HepG2 (cell line): ENCODE data around the gene POLR1C. TPM values are rescaled to one million over a fixed set of nuclear protein-coding genes. Genes with fewer than 3 reads are reported as not detected.

Experiments
- ATAC-seq: fragments of 200-7000 bp; cut with Tn5 transposase; 3 replicates; pipeline ENCODE4 v1.9.1; 2020; ENCODE audit warnings: mild to moderate bottlenecking, moderate library complexity
- BruUV-seq: library from RNA; stranded (reverse); fragments of 400-500 nt; replicated peaks from 2 replicates; lab custom pipeline; 2021; lab: Mats Ljungman, UMichigan
- CTCF ChIA-PET: fragments of 300-600 bp; formaldehyde crosslinking; extraction: SDS; loops from one replicate; lab custom pipeline; 2021; ENCODE audit warnings: low total read pairs, inconsistent platforms, low intra/inter-chr PET ratio; lab: Yijun Ruan, JAX
- POLR2A ChIA-PET: fragments of 350-600 bp; sonication (Branson Sonifier 250); formaldehyde crosslinking; loops from one replicate; lab custom pipeline; 2020; ENCODE audit warnings: antibody characterized with exemption, inconsistent platforms; lab: Yijun Ruan, JAX
- DNase-seq: peaks from one replicate; pipeline ENCODE4 v3.0.0-alpha.2; 2015; ENCODE audit warnings: low spot score
- FAIRE-seq: peaks from 3 replicates; lab custom pipeline; 2011; peaks lifted over from hg19 to GRCh38; lab: Jason Lieb, UNC
- H2AFZ ChIP-seq: one replicate; pipeline ENCODE4 v1.6.1; 2011; ENCODE audit warnings: low read length, inconsistent platforms
- H3K27ac ChIP-seq: fragments of 300-600 bp; 3 replicates; pipeline ENCODE4 v1.8.0; 2011; ENCODE audit warnings: mixed run types, mild to moderate bottlenecking, mixed read lengths, low read length, inconsistent platforms; ENCODE audit not compliant: insufficient read depth; ENCODE audit errors: extremely low read length
- H3K27me3 ChIP-seq, 2 experiments: fragments of 200-600 bp in 1 of 2; 2 replicates in 1 of 2; 3 replicates in 1 of 2; pipeline versions ENCODE4 v1.6.0 to v1.8.0; 2011; ENCODE audit warnings: low read length in 2 of 2, mild to moderate bottlenecking in 2 of 2, moderate library complexity in 2 of 2, inconsistent platforms in 1 of 2; ENCODE audit not compliant: insufficient read depth in 2 of 2, control insufficient read depth in 1 of 2
- H3K36me3 ChIP-seq, 2 experiments: fragments of 200-600 bp in 1 of 2; replicated peaks in 1 of 2; 2 replicates in 1 of 2; 3 replicates in 1 of 2; pipeline versions ENCODE4 v1.5.1 to v1.8.0; 2011; ENCODE audit warnings: low read length in 2 of 2, inconsistent platforms in 1 of 2; ENCODE audit not compliant: insufficient read depth in 2 of 2, control insufficient read depth in 1 of 2
- H3K4me1 ChIP-seq: 2 replicates; pipeline ENCODE4 v1.5.1; 2012; ENCODE audit warnings: low read length, inconsistent platforms; ENCODE audit not compliant: insufficient read depth
- H3K4me2 ChIP-seq: 2 replicates; pipeline ENCODE4 v1.6.0; 2011; ENCODE audit warnings: low read depth, low read length, inconsistent platforms
- H3K4me3 ChIP-seq, 3 experiments: fragments of 200-600 bp in 1 of 3; sonication (generic), shearing (Covaris generic) in 1 of 3; replicated peaks in 1 of 3; 2 replicates each; pipeline ENCODE4 v1.5.1; 2011 to 2016; ENCODE audit warnings: low read length in 3 of 3, inconsistent platforms in 2 of 3, low read depth in 2 of 3, mild to moderate bottlenecking in 2 of 3, control low read depth in 1 of 3, mixed read lengths in 1 of 3; ENCODE audit not compliant: insufficient read depth in 1 of 3
- H3K79me2 ChIP-seq: one replicate; pipeline ENCODE4 v1.6.1; 2011; ENCODE audit warnings: low read length, inconsistent platforms; ENCODE audit not compliant: insufficient read depth
- H3K9ac ChIP-seq: 2 replicates; pipeline ENCODE4 v1.6.0; 2011; ENCODE audit warnings: mild to moderate bottlenecking, low read depth, low read length, inconsistent platforms; ENCODE audit not compliant: insufficient read depth
- H3K9me3 ChIP-seq: 2 replicates; pipeline ENCODE4 v1.5.1; 2012; ENCODE audit warnings: mild to moderate bottlenecking, low read length
- H4K20me1 ChIP-seq: 2 replicates; pipeline ENCODE4 v1.6.0; 2011; ENCODE audit warnings: inconsistent platforms, mild to moderate bottlenecking, low read length, moderate library complexity; ENCODE audit not compliant: insufficient read depth
- BHLHE40 ChIP-seq: IDR thresholded peaks from 2 replicates; pipeline ENCODE4 v1.6.1; 2011; ENCODE audit warnings: low read length, improper control_type of control experiment
- GLI4 ChIP-seq: sonication (generic); formaldehyde crosslinking; IDR thresholded peaks from 2 replicates; pipeline ENCODE4 v1.5.1; 2020; ENCODE audit warnings: missing genetic modification reagents, mild to moderate bottlenecking, moderate library complexity, borderline replicate concordance
- KAT2B ChIP-seq: fragments of 150-350 bp; IDR thresholded peaks from 2 replicates; pipeline ENCODE4 v1.6.1; 2014; ENCODE audit warnings: low read depth, low read length, borderline replicate concordance
- PATZ1 ChIP-seq: sonication (generic); formaldehyde crosslinking; IDR thresholded peaks from 2 replicates; pipeline ENCODE4 v1.4.0; 2020; ENCODE audit warnings: missing genetic modification reagents
- SRY ChIP-seq: sonication (generic); formaldehyde crosslinking; IDR thresholded peaks from 2 replicates; pipeline ENCODE4 v1.8.0; 2022; ENCODE audit warnings: mild to moderate bottlenecking, missing genetic modification reagents
- TFAP4 ChIP-seq: sonication (generic); IDR thresholded peaks from 2 replicates; pipeline ENCODE4 v1.6.1; 2016; ENCODE audit warnings: low read depth, borderline replicate concordance
- ZBTB38 ChIP-seq: sonication (generic); formaldehyde crosslinking; IDR thresholded peaks from 2 replicates; pipeline ENCODE4 v1.5.1; 2020; ENCODE audit warnings: mild to moderate bottlenecking, missing genetic modification reagents
- ZFP90 ChIP-seq: sonication (generic); formaldehyde crosslinking; IDR thresholded peaks from 2 replicates; pipeline ENCODE4 v1.8.0; 2022; ENCODE audit warnings: missing genetic modification reagents, mild to moderate bottlenecking, inconsistent platforms, borderline replicate concordance
- ZMAT3 ChIP-seq: sonication (generic); formaldehyde crosslinking; conservative IDR thresholded peaks from 2 replicates; pipeline ENCODE4 v1.7.0; 2021; ENCODE audit warnings: missing genetic modification reagents
- ZMYM3 ChIP-seq: sonication (generic); formaldehyde crosslinking; IDR thresholded peaks from 2 replicates; pipeline ENCODE4 v1.5.1; 2020; ENCODE audit warnings: mild to moderate bottlenecking, missing genetic modification reagents
- ZNF331 ChIP-seq: sonication (generic); formaldehyde crosslinking; IDR thresholded peaks from 2 replicates; pipeline ENCODE4 v1.4.0; 2020; ENCODE audit warnings: missing genetic modification reagents
- ZNF501 ChIP-seq: sonication (generic); formaldehyde crosslinking; IDR thresholded peaks from 2 replicates; pipeline ENCODE4 v1.5.1; 2020; ENCODE audit warnings: mild to moderate bottlenecking, moderate library complexity, missing genetic modification reagents
- ZNF687 ChIP-seq: sonication (generic); formaldehyde crosslinking; IDR thresholded peaks from 2 replicates; pipeline ENCODE4 v1.5.1; 2020; ENCODE audit warnings: mild to moderate bottlenecking, missing genetic modification reagents, moderate library complexity
- ZNF761 ChIP-seq: sonication (generic); formaldehyde crosslinking; conservative IDR thresholded peaks from 2 replicates; pipeline ENCODE4 v1.4.0; 2020; ENCODE audit warnings: mild to moderate bottlenecking, missing genetic modification reagents
- ZNF850 ChIP-seq: sonication (generic); formaldehyde crosslinking; conservative IDR thresholded peaks from 2 replicates; pipeline ENCODE4 v1.9.0; 2021; ENCODE audit warnings: mild to moderate bottlenecking, missing genetic modification reagents
- WGBS: methylation state at CpG from one replicate; pipeline ENCODE4 v1.1.6; 2017; ENCODE audit warnings: low lambda C conversion rate; 5-methylcytosine and 5-hydroxymethylcytosine counted together
- in situ Hi-C: cut with HindIII; loops from 2 replicates; pipeline ENCODE4 v1.10.0; 2017; ENCODE audit warnings: low pct_unique_long_range_greater_than_20kb; ENCODE audit not compliant: extremely low pct_ligation_motif_present
- intact Hi-C: fragments of 100-400 bp; cut with micrococcal nuclease; formaldehyde crosslinking; loops from one replicate; pipeline ENCODE4 v1.10.0; 2022; ENCODE audit not compliant: unreplicated experiment
- polyA plus RNA-seq, 8 experiments: library from polyadenylated mRNA; depleted of rRNA in 3 of 8; stranded (reverse) in 7 of 8; unstranded in 1 of 8; fragments of >200 nt; fragmentation: Illumina TruSeq in 4 of 8; extraction: Trizol in 4 of 8; gene quantifications; 2 replicates each; pipeline versions ENCODE4 v1.2.1 to v1.2.3, GENCODE V29; 2011 to 2016; ENCODE audit warnings: low read depth in 4 of 8, missing spikeins in 1 of 8, mixed read lengths in 1 of 8; ENCODE audit not compliant: insufficient read depth in 1 of 8
- total RNA-seq, 5 experiments: library from RNA; depleted of rRNA; stranded (reverse); fragments of >200 nt; fragmentation: Illumina TruSeq; extraction: Trizol; gene quantifications; 2 replicates each; pipeline ENCODE4 v1.2.3, GENCODE V29; 2016; ENCODE audit warnings: low read depth in 1 of 5

Gene POLR1C
- total and polyA plus RNA-seq, 2 of the 13 experiments (the other 11 are each of a cell fraction or from before 2014, with no cell fraction given): 62.6 to 72.2 TPM

GRCh38 chr6:43489277-43490072, 27.4 kb upstream of the POLR1C start:
- peak; percentile 59 for ATAC-seq
- no peak overlapping the region for H3K27ac ChIP-seq
- CTCF ChIA-PET: no interaction called here
- TF ChIP-seq KAT2B (no peak), PATZ1 (peak; percentile 11; the same call in 1 of the 2 replicates), ZFP90 (CRISPR knock-in tag) (no peak), ZNF761 (0 out of 2 replicates have a peak, but pooled peaks have one; percentile 17), ZNF331 (CRISPR knock-in tag) (peak; percentile 69), ZNF687 (CRISPR knock-in tag) (peak; percentile 79; the same call in 1 of the 2 replicates), SRY (CRISPR knock-in tag) (0 out of 2 replicates have a peak, but pooled peaks have one; percentile 67), BHLHE40 (peak; percentile 25; the same call in 1 of the 2 replicates), GLI4 (CRISPR knock-in tag) (peak; percentile 12; the same call in 1 of the 2 replicates), ZNF850 (CRISPR knock-in tag) (no peak), ZMAT3 (CRISPR knock-in tag) (0 out of 2 replicates have a peak, but pooled peaks have one; percentile 61), ZMYM3 (CRISPR knock-in tag) (no peak), TFAP4 (peak; percentile 81), ZNF501 (CRISPR knock-in tag) (no peak), ZBTB38 (0 out of 2 replicates have a peak, but pooled peaks have one; percentile 53)

More at GRCh38 chr6:43489277-43490072, 27.4 kb upstream of the POLR1C start:
- WGBS: 67% methylated on average over 10 of the region's 12 CpGs
- H2AFZ ChIP-seq: no peak overlapping the region
- H3K4me3 ChIP-seq: no peak overlapping the region; a peak in 2 of 6 replicates
- no peaks in the 10 kb centered on the region for H3K4me1 ChIP-seq
- peaks cover 51% of the 10 kb centered on the region for H3K79me2 ChIP-seq
- BruUV-seq: no TSS peak
- no peak overlapping the region; the same call in none of the 2 replicates for H3K9ac ChIP-seq
- DNase-seq: peak; percentile 64
- FAIRE-seq: no peak
- POLR2A ChIA-PET: interaction anchor here (0.5 to 6.4 kb wide), 11 partner anchors 10 to 638 kb away, joined by 3 to 141 read pairs (median 4); partner anchors contain the start of genes DLK2, GTPBP2, LRRC73 and TJAP1
- in situ Hi-C loops (loop anchor here (5.0 kb wide), 1 partner anchor 32 kb away; the partner anchor contains the start of gene DLK2), intact Hi-C loops (loop anchor here (2.0 to 10.0 kb wide), 3 partner anchors 13 to 227 kb away; partner anchors contain the start of gene TJAP1)
- no peaks in the 10 kb centered on the region for H3K27me3 ChIP-seq
- peaks cover 0 to 4% of the 10 kb centered on the region in 2 experiments; a peak in 2 of 5 replicates for H3K36me3 ChIP-seq
- no peak overlapping the region for H3K4me2 ChIP-seq
- H3K9me3 ChIP-seq: no peaks in the 10 kb centered on the region
- no peaks in the 10 kb centered on the region for H4K20me1 ChIP-seq
